ENCODE measurements around the gene PTPRD. TPM values are rescaled to one million over a fixed set of nuclear protein-coding genes. Genes with fewer than 3 reads are reported as not detected.

Gene PTPRD
- total RNA-seq, 1 experiment from 2014 or later = not detected

GRCh38 chr9:8781458-8781857 lies 1831.3 kb downstream of the PTPRD start:
- Histone ChIP-seq H3K36me3 (ENCODE audit: insufficient read depth, low read length, poor library complexity, severe bottlenecking) (no peaks in the 10 kb centered on the region), H3K9me3 (ENCODE audit: low read depth, low read length, poor library complexity, severe bottlenecking) (no peaks in the 10 kb centered on the region), H3K4me3 (ENCODE audit: low read depth, low read length, poor library complexity, severe bottlenecking) (no peak overlapping the region), H3K4me1 (ENCODE audit: insufficient read depth, low read length, poor library complexity, severe bottlenecking) (no peaks in the 10 kb centered on the region), H3K27me3 (replicated peaks; ENCODE audit: insufficient read depth, low read depth, low read length, poor library complexity) (peaks cover 22% of the 10 kb centered on the region), H3K27ac (ENCODE audit: low read depth, low read length, poor library complexity, severe bottlenecking) (no peak overlapping the region)
- intact Hi-C loops (cut with micrococcal nuclease; ENCODE audit: unreplicated experiment) = no loop called here
- ChIA-PET CTCF (no interaction called here), POLR2A (ENCODE audit: low non-redundant PET) (no interaction called here)
- no peak for DNase-seq (ENCODE audit: low spot score)
- no peak for TF ChIP-seq EZH2 (IDR thresholded peaks at IDR 0.05; ENCODE audit: borderline replicate concordance, low read depth, low read length, poor library complexity, severe bottlenecking)
- no peak for TF ChIP-seq CTCF (conservative IDR thresholded peaks at IDR 0.05; ENCODE audit: low read depth, low read length)
- BruUV-seq (replicated peaks) = no TSS peak

DNA sequence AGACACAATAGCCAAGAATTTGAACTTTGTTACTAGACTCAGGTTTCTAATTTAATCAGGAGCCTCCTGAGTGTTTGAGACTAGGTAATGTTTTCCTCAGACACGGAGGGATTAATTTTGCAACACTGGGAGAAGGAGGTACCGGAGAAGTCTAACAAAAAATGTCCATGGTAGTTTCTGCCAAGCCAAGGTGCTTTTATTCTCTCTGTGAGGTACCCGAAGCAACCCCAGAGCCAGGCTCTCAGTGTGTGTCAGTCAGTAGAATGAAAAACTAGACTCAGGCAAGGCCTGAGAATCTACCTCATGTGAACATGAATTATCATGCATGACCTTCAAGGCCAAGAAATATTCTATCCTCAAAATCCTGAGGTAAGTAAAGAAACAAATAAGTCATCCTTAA lies 1832.4 kb downstream of the PTPRD start:
- no peak overlapping the region for H3K4me3 ChIP-seq (ENCODE audit: low read depth, low read length, poor library complexity, severe bottlenecking)
- no peaks in the 10 kb centered on the region for H3K4me1 ChIP-seq (ENCODE audit: insufficient read depth, low read length, poor library complexity, severe bottlenecking)
- H3K9me3 ChIP-seq (ENCODE audit: low read depth, low read length, poor library complexity, severe bottlenecking) = no peaks in the 10 kb centered on the region
- ChIA-PET CTCF (no interaction called here), POLR2A (ENCODE audit: low non-redundant PET) (no interaction called here)
- intact Hi-C loops (cut with micrococcal nuclease; ENCODE audit: unreplicated experiment) = no loop called here
- no peak for TF ChIP-seq CTCF (conservative IDR thresholded peaks at IDR 0.05; ENCODE audit: low read depth, low read length)
- TF ChIP-seq EZH2 (IDR thresholded peaks at IDR 0.05; ENCODE audit: borderline replicate concordance, low read depth, low read length, poor library complexity, severe bottlenecking) = no peak
- no TSS peak for BruUV-seq (replicated peaks)
- H3K36me3 ChIP-seq (ENCODE audit: insufficient read depth, low read length, poor library complexity, severe bottlenecking) = no peaks in the 10 kb centered on the region
- no peak overlapping the region for H3K27ac ChIP-seq (ENCODE audit: low read depth, low read length, poor library complexity, severe bottlenecking)
- H3K27me3 ChIP-seq (replicated peaks; ENCODE audit: insufficient read depth, low read depth, low read length, poor library complexity) = peaks cover 17% of the 10 kb centered on the region
- no peak for DNase-seq (ENCODE audit: low spot score)

GRCh38 chr9:8779478-8779877 lies 1833.3 kb downstream of the PTPRD start:
- POLR2A ChIA-PET (ENCODE audit: low non-redundant PET) = no interaction called here
- no peaks in the 10 kb centered on the region for H3K4me1 ChIP-seq (ENCODE audit: insufficient read depth, low read length, poor library complexity, severe bottlenecking)
- no peak for TF ChIP-seq CTCF (conservative IDR thresholded peaks at IDR 0.05; ENCODE audit: low read depth, low read length)
- no peak for TF ChIP-seq EZH2 (IDR thresholded peaks at IDR 0.05; ENCODE audit: borderline replicate concordance, low read depth, low read length, poor library complexity, severe bottlenecking)
- H3K27me3 ChIP-seq (replicated peaks; ENCODE audit: insufficient read depth, low read depth, low read length, poor library complexity) = peaks cover 12% of the 10 kb centered on the region
- no TSS peak for BruUV-seq (replicated peaks)
- intact Hi-C loops (cut with micrococcal nuclease; ENCODE audit: unreplicated experiment) = no loop called here
- H3K4me3 ChIP-seq (ENCODE audit: low read depth, low read length, poor library complexity, severe bottlenecking) = no peak overlapping the region
- no peak overlapping the region for H3K27ac ChIP-seq (ENCODE audit: low read depth, low read length, poor library complexity, severe bottlenecking)
- no peak for DNase-seq (ENCODE audit: low spot score)
- no peaks in the 10 kb centered on the region for H3K36me3 ChIP-seq (ENCODE audit: insufficient read depth, low read length, poor library complexity, severe bottlenecking)
- CTCF ChIA-PET = no interaction called here
- no peaks in the 10 kb centered on the region for H3K9me3 ChIP-seq (ENCODE audit: low read depth, low read length, poor library complexity, severe bottlenecking)
